Muscle of leg (tissue), 11 donors: ENCODE data around the gene UFC1. TPM values are rescaled to one million over a fixed set of nuclear protein-coding genes. Genes with fewer than 3 reads are reported as not detected.

ENCODE experiments used
- DNase-seq: peaks from one replicate; pipeline ENCODE4 v3.0.0; 2013
- H3K27ac ChIP-seq: one replicate; pipeline ENCODE4 v1.5.1; 2013; ENCODE audit warnings: mild to moderate bottlenecking, low read length, control low read depth
- H3K27me3 ChIP-seq: one replicate; pipeline ENCODE4 v1.6.1; 2013; ENCODE audit warnings: low read length; ENCODE audit not compliant: control insufficient read depth, insufficient read depth
- H3K36me3 ChIP-seq: one replicate; pipeline ENCODE4 v1.6.1; 2013; ENCODE audit warnings: low read length; ENCODE audit not compliant: control insufficient read depth, insufficient read depth
- H3K4me1 ChIP-seq: one replicate; pipeline ENCODE4 v1.6.1; 2013; ENCODE audit warnings: low read length; ENCODE audit not compliant: control insufficient read depth, insufficient read depth
- H3K4me3 ChIP-seq: one replicate; pipeline ENCODE4 v1.5.1; 2013; ENCODE audit warnings: low read length, control low read depth
- H3K9me3 ChIP-seq: replicated peaks from 2 replicates; pipeline ENCODE4 v1.6.1; 2013; ENCODE audit warnings: low read depth, low read length; ENCODE audit not compliant: control insufficient read depth
- WGBS: methylation state at CpG from one replicate; pipeline ENCODE4 v1.1.5; 2013; ENCODE audit warnings: missing lambda C conversion rate; ENCODE audit not compliant: insufficient coverage; 5-methylcytosine and 5-hydroxymethylcytosine counted together
- polyA plus RNA-seq, 8 donors: library from polyadenylated mRNA; unstranded; fragments of 120-200 nt; gene quantifications; one replicate each; pipeline versions ENCODE4 v1.2.1 to v1.2.3, GENCODE V29; 2013; ENCODE audit warnings: inconsistent platforms in 1 of 8, low replicate concordance in 1 of 8; ENCODE audit not compliant: insufficient read length in 8 of 8, insufficient read depth in 1 of 8
- total RNA-seq: library from RNA; stranded (reverse); fragments of 120-200 nt; gene quantifications from one replicate; pipeline ENCODE4 v1.2.4, GENCODE V29; 2013

Gene UFC1
- total and polyA plus RNA-seq, 9 donors: 79.8 to 132 (median 104) TPM

DNA sequence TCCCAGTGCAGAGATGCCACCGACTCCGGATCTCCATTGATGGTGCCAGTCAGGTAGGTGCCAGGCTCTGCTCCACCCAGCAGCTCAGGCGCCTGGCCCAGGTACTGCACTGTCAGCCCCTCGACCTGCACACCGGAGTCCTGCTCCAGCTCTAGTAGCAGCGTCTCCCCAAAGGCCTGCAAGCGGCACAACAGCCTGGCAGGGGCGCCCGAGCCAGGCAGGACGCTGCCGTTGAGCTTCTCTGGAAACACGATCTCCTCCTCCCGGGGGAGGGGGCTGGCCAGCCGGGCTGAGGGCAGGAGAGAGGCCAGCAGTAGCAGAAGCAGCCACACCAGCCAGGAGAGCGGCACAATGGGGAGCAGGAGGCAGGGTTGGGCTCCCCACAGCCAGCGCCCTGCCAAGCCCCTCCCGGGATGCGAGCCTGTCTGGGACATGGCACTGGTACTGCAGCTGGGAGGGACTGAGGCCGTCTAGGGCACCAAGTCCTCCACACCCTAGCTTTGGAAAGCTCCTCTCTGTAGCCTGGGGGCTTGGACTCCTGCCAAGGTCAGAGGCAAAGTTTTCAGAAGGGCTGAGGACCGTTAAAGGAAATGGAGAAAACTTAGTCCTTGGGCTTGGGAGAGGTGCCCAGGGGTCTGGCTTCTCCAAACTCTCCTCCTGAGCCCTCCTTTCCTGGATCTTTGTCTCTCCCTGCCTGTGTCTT is 44.6 kb downstream of the UFC1 start:
- H3K4me3 ChIP-seq: peak overlapping the region; percentile 46
- 8% methylated on average over 17 of the region's 20 CpGs for WGBS
- H3K27ac ChIP-seq: peak overlapping the region; percentile 99
- H3K27me3 ChIP-seq: no peaks in the 10 kb centered on the region
- peak; percentile 79 for DNase-seq
- H3K36me3 ChIP-seq: peaks cover 24% of the 10 kb centered on the region
- no peaks in the 10 kb centered on the region for H3K9me3 ChIP-seq
- peaks cover 82% of the 10 kb centered on the region for H3K4me1 ChIP-seq

DNA sequence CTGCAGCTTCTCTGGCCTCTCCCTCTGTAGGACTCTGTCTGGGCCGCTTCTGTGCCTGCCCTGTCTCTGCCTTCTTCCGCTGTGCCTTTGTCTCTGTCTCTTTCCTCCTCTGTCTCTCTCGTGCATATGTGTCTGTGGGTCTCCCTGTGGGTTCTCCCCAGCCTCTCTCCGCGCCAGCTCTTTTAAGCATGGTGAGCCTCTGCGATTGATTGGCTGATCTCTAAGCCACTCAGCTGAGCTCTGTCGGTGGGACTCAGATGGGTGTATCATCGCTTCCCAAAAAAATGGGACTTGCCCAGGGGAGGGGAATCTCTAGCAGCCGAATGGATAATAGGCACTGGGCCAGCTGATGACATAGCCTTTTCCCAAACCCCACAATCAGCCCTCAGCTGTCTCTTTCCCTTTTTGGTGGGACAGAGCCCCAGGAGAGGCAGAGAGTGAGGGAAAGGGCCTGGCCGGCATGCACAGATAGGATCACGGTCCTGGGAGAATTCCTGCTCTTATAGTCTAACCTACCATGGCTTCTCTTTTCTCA is 45.2 kb downstream of the UFC1 start, which contains the start of gene ADAMTS4:
Gene ADAMTS4 (minus strand): TSS at position 158 of the 535 bp plus-strand sequence. CDS start 427 bp downstream, outside the sequence.
- no peaks in the 10 kb centered on the region for H3K9me3 ChIP-seq
- DNase-seq: peak; percentile 97
- peaks cover 82% of the 10 kb centered on the region for H3K4me1 ChIP-seq
- H3K36me3 ChIP-seq: peaks cover 27% of the 10 kb centered on the region
- H3K27me3 ChIP-seq: no peaks in the 10 kb centered on the region
- peak within 1 kb of the TSS; percentile 99 for H3K27ac ChIP-seq
- WGBS: 12% methylated on average over 3 of the region's 11 CpGs
- H3K4me3 ChIP-seq: peak within 1 kb of the TSS; percentile 46

DNA sequence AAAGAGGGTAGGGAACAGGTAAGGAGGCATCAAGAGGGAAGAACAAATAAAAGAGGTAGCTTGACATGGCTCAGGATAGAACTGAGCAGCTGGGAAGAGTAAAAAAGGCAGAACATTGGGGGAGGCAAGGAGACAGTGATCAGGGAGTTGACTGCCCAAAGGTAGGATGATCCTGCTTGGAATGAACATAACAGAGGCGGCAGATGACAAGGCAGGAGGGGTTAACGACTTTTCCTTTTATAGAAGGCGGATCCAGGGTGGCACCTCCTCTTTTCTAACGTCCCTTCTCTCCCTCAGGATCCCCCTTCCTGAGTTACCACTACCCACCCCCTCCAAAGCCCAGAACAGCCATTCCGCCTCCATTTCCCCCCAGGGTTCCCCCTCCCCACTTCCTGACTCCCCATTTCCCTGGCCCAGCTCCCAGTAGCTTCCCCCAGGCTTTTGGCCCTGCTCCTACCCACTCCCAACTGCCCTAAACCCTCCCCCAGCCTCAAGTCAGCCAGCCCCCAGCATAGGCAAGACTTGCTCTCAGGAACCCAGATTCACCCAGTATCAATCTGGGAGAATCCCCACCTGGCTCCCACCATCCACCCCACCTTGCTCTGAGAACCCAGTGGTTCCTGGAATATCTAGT is 45.8 kb downstream of the UFC1 start:
- WGBS: 14% methylated on average over 2 of the region's 5 CpGs
- no peaks in the 10 kb centered on the region for H3K27me3 ChIP-seq
- H3K4me3 ChIP-seq: no peak overlapping the region
- peak overlapping the region; percentile 99 for H3K27ac ChIP-seq
- H3K4me1 ChIP-seq: peaks cover 76% of the 10 kb centered on the region
- DNase-seq: peak; percentile 69
- peaks cover 23% of the 10 kb centered on the region for H3K36me3 ChIP-seq
- H3K9me3 ChIP-seq: no peaks in the 10 kb centered on the region

DNA sequence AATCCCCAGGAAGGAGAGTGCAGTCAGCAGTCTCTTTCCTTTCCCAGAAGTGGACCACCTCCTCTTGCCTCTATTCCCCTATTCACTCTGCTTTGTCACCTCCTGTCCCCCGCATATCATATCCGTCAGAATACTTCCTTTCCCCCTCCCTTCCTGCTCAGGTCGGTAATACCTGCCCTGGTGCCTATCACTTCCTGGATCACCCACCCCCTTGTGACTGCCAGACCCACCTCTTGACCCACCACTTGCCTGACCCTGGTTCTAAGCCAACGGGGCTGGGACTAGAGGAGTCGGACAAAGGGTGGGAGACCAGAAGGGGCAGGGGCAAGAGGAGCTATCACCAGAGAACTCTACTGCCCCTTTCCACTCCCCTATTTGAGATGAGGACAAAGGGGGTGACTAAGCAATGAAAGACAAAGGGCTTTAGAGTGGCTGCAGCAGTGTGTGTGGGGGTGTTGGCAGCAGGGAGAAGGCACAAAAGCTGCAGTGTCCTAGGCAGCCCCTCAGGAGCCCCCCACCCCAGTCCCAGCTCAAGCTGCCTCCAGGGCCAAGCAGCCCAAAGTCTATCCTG is 46.7 kb downstream of the UFC1 start:
- 69% methylated on average over 3 of the region's 5 CpGs for WGBS
- Histone ChIP-seq H3K36me3 (peaks cover 18% of the 10 kb centered on the region), H3K4me3 (no peak overlapping the region), H3K27me3 (no peaks in the 10 kb centered on the region), H3K4me1 (peaks cover 71% of the 10 kb centered on the region), H3K27ac (peak overlapping the region; percentile 99), H3K9me3 (no peaks in the 10 kb centered on the region)
- DNase-seq: no peak

DNA sequence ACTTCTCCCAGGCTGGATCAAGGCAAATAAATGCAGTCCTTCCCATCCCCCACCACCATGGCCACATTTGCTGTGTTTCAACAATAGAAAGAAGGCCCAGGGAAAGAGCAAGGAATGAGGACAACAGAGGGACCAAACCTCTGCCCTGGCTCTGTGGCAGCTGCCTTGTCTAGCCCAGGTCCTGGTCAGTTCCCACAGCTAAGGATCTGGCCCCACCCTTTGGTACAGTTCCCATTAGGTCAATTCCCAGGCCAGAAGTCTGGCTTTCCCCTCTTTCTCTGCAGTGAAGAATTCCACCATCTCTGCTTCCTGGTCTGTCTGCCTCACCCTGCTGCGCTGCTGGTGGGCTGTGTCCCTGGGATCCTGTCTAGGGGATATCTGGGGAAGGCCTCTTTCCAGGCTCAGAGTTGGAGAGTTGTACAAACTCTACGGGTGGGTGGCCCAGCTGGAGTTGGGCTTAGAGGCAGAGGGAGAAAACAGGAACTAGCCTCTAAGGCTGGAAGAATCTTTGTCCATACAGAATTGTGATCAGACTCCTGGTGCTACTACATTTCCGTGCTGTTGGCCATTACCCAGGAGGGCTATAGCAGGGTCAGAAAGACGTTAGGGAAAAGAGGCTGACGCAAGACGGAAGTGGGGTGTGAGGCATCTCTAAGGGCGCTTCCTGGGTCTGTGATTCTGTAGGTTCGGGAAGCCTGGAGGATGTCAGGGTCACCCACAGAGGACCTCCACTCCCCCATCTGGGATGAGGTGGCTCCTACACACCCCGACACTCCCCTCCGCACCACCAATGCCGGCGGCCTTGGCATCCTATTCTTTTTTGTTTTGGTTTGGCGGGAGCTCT is 47.4 kb downstream of the UFC1 start:
- peak overlapping the region; percentile 99 for H3K27ac ChIP-seq
- peaks cover 64% of the 10 kb centered on the region for H3K4me1 ChIP-seq
- DNase-seq: peak; percentile 89
- 20% methylated on average over 2 of the region's 13 CpGs for WGBS
- H3K9me3 ChIP-seq: no peaks in the 10 kb centered on the region
- peak overlapping the region; percentile 94 for H3K4me3 ChIP-seq
- H3K36me3 ChIP-seq: peaks cover 11% of the 10 kb centered on the region
- H3K27me3 ChIP-seq: no peaks in the 10 kb centered on the region

DNA sequence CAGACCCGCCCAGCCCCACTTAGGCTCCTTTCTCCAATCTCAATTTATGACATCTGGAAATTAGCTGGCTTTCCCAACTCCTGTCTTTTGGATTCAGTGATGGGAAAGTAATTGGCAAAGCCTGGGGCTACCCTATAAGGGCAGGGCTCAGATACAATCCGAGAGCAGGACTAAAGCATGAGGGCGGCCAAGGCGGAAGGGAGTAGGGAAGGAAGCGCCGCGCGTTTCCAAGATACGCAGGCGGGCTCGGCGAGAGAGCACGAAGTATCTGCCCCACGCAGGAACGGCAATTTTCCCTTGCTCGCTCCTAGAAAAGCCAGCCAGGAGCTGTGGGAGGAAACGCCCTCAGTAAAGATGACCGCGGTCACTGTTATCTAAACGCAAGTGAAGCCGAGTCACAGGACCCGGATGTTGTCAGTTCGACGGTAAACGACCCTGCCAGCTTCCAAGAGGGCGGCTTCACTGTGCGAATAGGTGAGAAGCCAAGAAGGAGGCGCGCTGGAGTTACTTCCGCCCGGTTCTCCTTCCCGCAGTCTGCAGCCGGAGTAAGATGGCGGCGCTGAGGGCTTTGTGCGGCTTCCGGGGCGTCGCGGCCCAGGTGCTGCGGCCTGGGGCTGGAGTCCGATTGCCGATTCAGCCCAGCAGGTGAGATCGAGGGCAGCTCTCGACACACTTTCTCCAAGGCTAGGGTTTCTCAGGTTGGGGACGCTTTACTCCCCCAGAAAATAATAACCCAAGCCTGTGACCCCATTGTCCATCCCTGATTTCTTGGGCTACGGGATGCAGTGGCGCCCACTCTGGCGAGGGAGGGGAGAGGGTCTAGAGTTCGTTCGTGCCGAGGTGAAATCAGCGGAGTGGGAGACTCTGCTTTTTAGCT is 48.3 kb downstream of the UFC1 start, which contains the start of gene NDUFS2:
Gene NDUFS2 (plus strand): TSS at position 532 of the 877 bp plus-strand sequence. CDS start 19 bp downstream, at position 551.
- H3K9me3 ChIP-seq: no peaks in the 10 kb centered on the region
- peak within 1 kb of the TSS; percentile 94 for H3K4me3 ChIP-seq
- DNase-seq: peak; percentile 100
- WGBS: 1% methylated on average over 51 of the region's 53 CpGs
- H3K27me3 ChIP-seq: no peaks in the 10 kb centered on the region
- peaks cover 16% of the 10 kb centered on the region for H3K36me3 ChIP-seq
- peak within 1 kb of the TSS; percentile 99 for H3K27ac ChIP-seq
- H3K4me1 ChIP-seq: peaks cover 55% of the 10 kb centered on the region

DNA sequence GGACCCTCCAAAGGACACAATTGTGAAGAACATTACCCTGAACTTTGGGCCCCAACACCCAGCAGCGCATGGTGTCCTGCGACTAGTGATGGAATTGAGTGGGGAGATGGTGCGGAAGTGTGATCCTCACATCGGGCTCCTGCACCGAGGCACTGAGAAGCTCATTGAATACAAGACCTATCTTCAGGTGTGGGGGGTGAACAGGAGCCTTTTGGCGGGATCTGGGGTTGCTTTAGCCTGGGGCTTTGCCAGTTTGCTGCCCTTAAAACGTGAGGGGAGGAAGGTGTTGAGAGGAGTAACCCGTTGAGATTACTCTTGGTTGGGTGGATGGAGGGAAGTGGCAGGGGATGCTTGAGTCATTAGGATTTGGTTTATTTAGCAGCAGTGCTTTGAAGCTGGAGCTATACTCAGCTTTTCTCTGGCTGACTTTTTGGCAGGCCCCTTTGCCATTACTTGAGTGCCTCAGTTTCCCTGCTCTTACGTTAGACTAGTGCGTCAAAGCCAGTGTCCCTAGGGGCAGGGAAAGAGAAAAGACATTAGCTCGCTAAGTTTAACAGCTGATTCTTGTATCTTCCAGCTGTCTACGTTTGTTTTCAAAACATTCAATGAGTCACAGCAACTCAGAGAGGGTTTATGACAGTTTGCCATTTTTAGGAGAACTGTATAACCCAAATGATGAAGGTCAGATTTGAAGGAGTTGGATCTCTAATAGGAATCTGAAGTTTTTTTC is 52.8 kb downstream of the UFC1 start:
- no peaks in the 10 kb centered on the region for H3K27me3 ChIP-seq
- peak overlapping the region; percentile 63 for H3K27ac ChIP-seq
- no peak for DNase-seq
- H3K4me3 ChIP-seq: no peak overlapping the region
- WGBS: 85% methylated on average over 10 of the region's 12 CpGs
- no peaks in the 10 kb centered on the region for H3K9me3 ChIP-seq
- peaks cover 47% of the 10 kb centered on the region for H3K36me3 ChIP-seq
- H3K4me1 ChIP-seq: peaks cover 12% of the 10 kb centered on the region

DNA sequence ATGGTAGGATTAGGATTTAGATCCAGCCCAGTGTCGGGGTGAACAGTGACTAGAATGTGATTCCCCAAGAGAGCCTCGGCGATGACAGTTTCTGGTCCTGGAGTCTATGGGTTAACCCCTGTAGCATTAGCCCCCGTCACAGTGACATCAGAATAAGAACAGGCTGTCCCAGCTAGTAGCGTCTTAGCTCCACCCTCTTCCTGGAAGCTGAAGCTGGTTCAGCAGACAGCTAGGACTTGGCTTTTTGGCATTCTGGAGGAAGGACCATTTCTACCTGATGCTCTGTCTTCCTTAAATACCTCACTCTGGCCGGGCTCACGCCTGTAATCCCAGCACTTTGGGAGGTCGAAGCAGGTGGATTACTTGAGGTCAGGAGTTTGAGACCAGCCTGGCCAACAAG is 53.4 kb downstream of the UFC1 start:
- Histone ChIP-seq H3K4me1 (peaks cover 8% of the 10 kb centered on the region), H3K9me3 (no peaks in the 10 kb centered on the region), H3K4me3 (no peak overlapping the region), H3K36me3 (peaks cover 53% of the 10 kb centered on the region), H3K27me3 (no peaks in the 10 kb centered on the region), H3K27ac (no peak overlapping the region)
- peak; percentile 56 for DNase-seq
- WGBS: 67% methylated on average over 5 of the region's 8 CpGs
